Keratinocyte (primary cell): ENCODE results near the gene ASAP3.
"Not testable (repeated sequence)": the region's sequence is repeated elsewhere in the genome, so short reads cannot be mapped to it uniquely, and the experiment has no call there.

Experiments
- EZH2 ChIP-seq: IDR thresholded peaks from one replicate; pipeline ENCODE4 v1.6.1; 2012; ENCODE audit warnings: inconsistent platforms, mild to moderate bottlenecking, low read length, moderate library complexity
- TF ChIP-seq, protein P1 (sequence below), 3 experiments: IDR thresholded peaks in 1 of 3; conservative IDR thresholded peaks in 1 of 3; optimal IDR thresholded peaks in 1 of 3; 2 replicates in 2 of 3; 3 replicates in 1 of 3; pipeline versions ENCODE3 to v1.5.1; 2011; ENCODE audit warnings: low read length in 3 of 3, mild to moderate bottlenecking in 3 of 3, moderate library complexity in 2 of 3, control low read depth in 1 of 3, inconsistent platforms in 1 of 3; ENCODE audit not compliant: insufficient read depth in 2 of 3; ENCODE audit errors: extremely low read depth in 1 of 3

DNA sequence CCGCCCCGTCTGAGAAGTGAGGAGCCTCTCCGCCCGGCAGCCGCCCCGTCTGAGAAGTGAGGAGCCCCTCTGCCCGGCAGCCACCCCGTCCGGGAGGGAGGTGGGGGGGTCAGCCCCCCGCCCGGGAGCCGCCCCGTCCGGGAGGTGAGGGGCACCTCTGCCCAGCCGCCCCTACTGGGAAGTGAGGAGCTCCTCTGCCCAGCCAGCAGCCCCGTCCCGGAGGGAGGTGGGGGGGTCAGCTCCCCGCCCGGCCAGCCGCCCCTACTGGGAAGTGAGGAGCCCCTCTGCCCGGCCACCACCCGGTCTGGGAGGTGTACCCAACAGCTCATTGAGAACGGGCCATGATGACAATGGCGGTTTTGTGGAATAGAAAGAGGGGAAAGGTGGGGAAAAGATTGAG is 20.2 kb upstream of the ASAP3 start:
- TF ChIP-seq, protein P1, sequence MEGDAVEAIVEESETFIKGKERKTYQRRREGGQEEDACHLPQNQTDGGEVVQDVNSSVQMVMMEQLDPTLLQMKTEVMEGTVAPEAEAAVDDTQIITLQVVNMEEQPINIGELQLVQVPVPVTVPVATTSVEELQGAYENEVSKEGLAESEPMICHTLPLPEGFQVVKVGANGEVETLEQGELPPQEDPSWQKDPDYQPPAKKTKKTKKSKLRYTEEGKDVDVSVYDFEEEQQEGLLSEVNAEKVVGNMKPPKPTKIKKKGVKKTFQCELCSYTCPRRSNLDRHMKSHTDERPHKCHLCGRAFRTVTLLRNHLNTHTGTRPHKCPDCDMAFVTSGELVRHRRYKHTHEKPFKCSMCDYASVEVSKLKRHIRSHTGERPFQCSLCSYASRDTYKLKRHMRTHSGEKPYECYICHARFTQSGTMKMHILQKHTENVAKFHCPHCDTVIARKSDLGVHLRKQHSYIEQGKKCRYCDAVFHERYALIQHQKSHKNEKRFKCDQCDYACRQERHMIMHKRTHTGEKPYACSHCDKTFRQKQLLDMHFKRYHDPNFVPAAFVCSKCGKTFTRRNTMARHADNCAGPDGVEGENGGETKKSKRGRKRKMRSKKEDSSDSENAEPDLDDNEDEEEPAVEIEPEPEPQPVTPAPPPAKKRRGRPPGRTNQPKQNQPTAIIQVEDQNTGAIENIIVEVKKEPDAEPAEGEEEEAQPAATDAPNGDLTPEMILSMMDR (optimal IDR thresholded peaks at IDR 0.05 in 1 of 3, IDR thresholded peaks at IDR 0.05 in 1 of 3, conservative IDR thresholded peaks at IDR 0.05 in 1 of 3; ENCODE audit: extremely low read depth in 1 of 3, insufficient read depth in 2 of 3, low read length in 3 of 3) = not testable (repeated sequence)
- not testable (repeated sequence) for TF ChIP-seq EZH2
